GM21825 (cell line): ENCODE data around the gene QRICH1.

ENCODE experiments used
- ATAC-seq: cut with Tn5 transposase; IDR thresholded peaks from one replicate; pipeline ENCODE4 v1.9.1; 2021; ENCODE audit warnings: mild to moderate bottlenecking, moderate library complexity; ENCODE audit not compliant: unreplicated experiment

Gene QRICH1

GRCh38 chr3:49120096-49120437 is 26.2 kb upstream of the QRICH1 start:
- peak; percentile 2 for ATAC-seq

GRCh38 chr3:49119439-49119838 is 25.6 kb upstream of the QRICH1 start:
- ATAC-seq, result no peak

- no peak for ATAC-seq
These were observed 25.2 kb upstream of the QRICH1 start for GRCh38 chr3:49119036-49119435.

GRCh38 chr3:49112262-49112661 is 18.4 kb upstream of the QRICH1 start:
- ATAC-seq, result no peak

- ATAC-seq, result no peak
These were observed 17.5 kb upstream of the QRICH1 start for GRCh38 chr3:49111347-49111746.

- no peak for ATAC-seq
These were observed 16.9 kb upstream of the QRICH1 start for GRCh38 chr3:49110780-49111179.

GRCh38 chr3:49108346-49108745 is 14.5 kb upstream of the QRICH1 start:
- ATAC-seq, result no peak

GRCh38 chr3:49104427-49105291 is 10.8 kb upstream of the QRICH1 start, which contains the start of gene QARS1:
TSS of gene QARS1 (minus strand) at chr3:49104757. CDS start at chr3:49104733, 24 bp downstream.
- peak; percentile 89 for ATAC-seq

GRCh38 chr3:49104052-49104426 is 10.2 kb upstream of the QRICH1 start:
- ATAC-seq, result no peak

- ATAC-seq, result no peak
These were observed 6.3 kb upstream of the QRICH1 start for GRCh38 chr3:49100046-49100615.

GRCh38 chr3:49098910-49099630 is 5.2 kb upstream of the QRICH1 start:
- ATAC-seq, result no peak

GRCh38 chr3:49098429-49098828 is 4.6 kb upstream of the QRICH1 start:
- ATAC-seq, result no peak

- ATAC-seq, result peak; percentile 35
These were observed 676 bp downstream of the QRICH1 start for GRCh38 chr3:49092938-49093852.

- ATAC-seq, result no peak
These were observed 12.4 kb downstream of the QRICH1 start for GRCh38 chr3:49081429-49081828.

GRCh38 chr3:49079270-49079669 is 14.6 kb downstream of the QRICH1 start:
- ATAC-seq, result no peak

GRCh38 chr3:49076646-49077045 is 17.2 kb downstream of the QRICH1 start:
- ATAC-seq, result no peak

GRCh38 chr3:49076116-49076515 is 17.8 kb downstream of the QRICH1 start:
- ATAC-seq, result no peak

GRCh38 chr3:49058011-49058410 is 35.9 kb downstream of the QRICH1 start:
- no peak for ATAC-seq

GRCh38 chr3:49057268-49057667 is 36.6 kb downstream of the QRICH1 start:
- ATAC-seq, result no peak

- no peak for ATAC-seq
These were observed 39.5 kb downstream of the QRICH1 start for GRCh38 chr3:49054344-49054862.

- ATAC-seq, result no peak
These were observed 40.3 kb downstream of the QRICH1 start for GRCh38 chr3:49053543-49053942.
